Adrenal gland (tissue), 12 donors: ENCODE results near the gene PLEKHG4B. TPM values are rescaled to one million over a fixed set of nuclear protein-coding genes. Genes with fewer than 3 reads are reported as not detected.

Experiments
- DNase-seq, 7 donors: peaks; one replicate each; pipeline ENCODE4 v3.0.0-alpha.2; 2019 to 2020
- H3K27ac ChIP-seq, 5 donors: fragments of 200-600 bp; sonication (generic) in 4 of 5; 1 replicate in 3 of 5; 2 replicates in 2 of 5; pipeline versions ENCODE4 v1.5.1 to v1.8.0; 2016 to 2020; ENCODE audit warnings: mild to moderate bottlenecking in 1 of 5
- H3K27me3 ChIP-seq: fragments of 200-600 bp; 2 replicates; pipeline ENCODE4 v1.8.0; 2021
- H3K36me3 ChIP-seq, 2 donors: fragments of 200-600 bp; replicated peaks in 1 of 2; 1 replicate in 1 of 2; 2 replicates in 1 of 2; pipeline versions ENCODE4 v1.5.1 to v1.8.0; 2018 to 2022
- H3K4me1 ChIP-seq, 2 donors: fragments of 200-600 bp; replicated peaks in 1 of 2; 1 replicate in 1 of 2; 2 replicates in 1 of 2; pipeline versions ENCODE4 v1.5.1 to v1.8.0; 2018 to 2021
- H3K4me3 ChIP-seq, 4 donors: fragments of 200-600 bp; sonication (generic) in 3 of 4; one replicate each; pipeline ENCODE4 v1.5.1; 2016 to 2018
- H3K9me3 ChIP-seq, 3 donors: fragments of 200-600 bp; sonication (generic) in 1 of 3; replicated peaks in 1 of 3; 1 replicate in 2 of 3; 2 replicates in 1 of 3; pipeline versions ENCODE4 v1.5.1 to v1.8.0; 2016 to 2021
- POLR2A ChIP-seq, 2 donors: fragments of 450-650 bp; IDR thresholded peaks; one replicate each; pipeline ENCODE4 v1.6.1; 2017; ENCODE audit warnings: antibody characterized with exemption in 2 of 2, mild to moderate bottlenecking in 2 of 2, moderate library complexity in 1 of 2
- WGBS, 4 donors: extraction: QIAGEN DNeasy Blood & Tissue Kit in 2 of 4; methylation state at CpG; one replicate each; pipeline versions ENCODE4 v1.1.5 to v1.1.7; 2013 to 2017; 5-methylcytosine and 5-hydroxymethylcytosine counted together
- intact Hi-C, 2 donors: fragments of 100-400 bp; cut with DNase I; formaldehyde crosslinking; loops; one replicate each; pipeline versions ENCODE4 v1.14.1 to v1.15.0; 2022 to 2023
- polyA plus RNA-seq, 3 donors: library from polyadenylated mRNA; stranded (reverse); fragments of 200-250 nt in 2 of 3; fragments of 350-450 nt in 1 of 3; fragmentation: Illumina TruSeq in 1 of 3; extraction: RNeasy Lipid Tissue Mini Kit (QIAGEN cat#74804) in 1 of 3; gene quantifications; one replicate each; pipeline ENCODE4 v1.2.3, GENCODE V29; 2013 to 2014
- total RNA-seq, 9 donors: library from RNA; depleted of rRNA in 4 of 9; stranded (reverse); fragments of >200 nt in 4 of 9; fragments of 120-200 nt in 1 of 9; fragmentation: NEBNext Ultra II Directional in 1 of 9; extraction: Animal tissue kit (Norgen Biotek cat#: 25700) in 1 of 9; gene quantifications; one replicate each; pipeline versions ENCODE4 v1.1.0 to v1.2.4, GENCODE V29; 2013 to 2023
- TF ChIP-seq, protein P1 (sequence below), 6 experiments: fragments of 450-650 bp in 4 of 6; fragments of 200-600 bp in 2 of 6; sonication (generic) in 1 of 6; IDR thresholded peaks; 1 replicate in 5 of 6; 2 replicates in 1 of 6; pipeline versions ENCODE4 v1.5.1 to v1.8.0; 2016 to 2021; ENCODE audit warnings: antibody characterized with exemption in 6 of 6, mild to moderate bottlenecking in 2 of 6, moderate library complexity in 1 of 6
- donor health status: healthy with polysubstance abuse.
- donor health status: Bipolar disorder and iron deficiency.
- donor health status: DM: yes; HTN: yes; CAD: no.
- donor health status: DM: no; HTN: no; CAD: no.
- donor health status: DM: no; HTN: no; CAD: no.
- donor health status: DM: yes; HTN: yes; CAD: no.

The PLEKHG4B gene
- total and polyA plus RNA-seq, 12 donors = 0.03 to 3.4 (median 0.12) TPM

DNA sequence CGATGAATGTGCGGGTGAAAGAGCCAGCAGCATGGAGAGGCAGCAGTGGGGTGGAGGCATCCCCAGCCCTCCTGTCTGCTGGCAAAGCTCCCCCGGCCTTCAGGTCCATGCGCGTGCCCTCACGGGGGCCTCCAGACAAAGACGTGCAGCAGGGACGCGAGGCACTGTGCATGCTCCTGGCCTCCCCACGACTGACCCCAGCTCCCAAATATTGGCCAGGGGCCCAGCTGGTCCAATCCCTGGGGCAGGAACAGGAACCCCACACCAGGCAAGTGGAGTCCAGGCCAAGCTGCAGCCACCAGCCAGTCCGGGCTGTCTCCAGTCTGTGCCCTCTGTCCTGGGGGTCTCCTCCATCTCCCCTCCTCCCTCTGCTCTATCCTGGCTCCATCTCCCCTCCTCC lies 65.8 kb downstream of the PLEKHG4B start:
- DNase-seq = peak in 2 of 7 donors; percentile 3 to 4
- WGBS, 4 donors = 82 to 90% (median 86%) methylated on average over 10 to 11 of the region's 11 CpGs
- no peaks in the 10 kb centered on the region for H3K36me3 ChIP-seq
- no peak overlapping the region for H3K27ac ChIP-seq
- TF ChIP-seq POLR2A (IDR thresholded peaks at IDR 0.05) = no peak
- TF ChIP-seq, protein P1, sequence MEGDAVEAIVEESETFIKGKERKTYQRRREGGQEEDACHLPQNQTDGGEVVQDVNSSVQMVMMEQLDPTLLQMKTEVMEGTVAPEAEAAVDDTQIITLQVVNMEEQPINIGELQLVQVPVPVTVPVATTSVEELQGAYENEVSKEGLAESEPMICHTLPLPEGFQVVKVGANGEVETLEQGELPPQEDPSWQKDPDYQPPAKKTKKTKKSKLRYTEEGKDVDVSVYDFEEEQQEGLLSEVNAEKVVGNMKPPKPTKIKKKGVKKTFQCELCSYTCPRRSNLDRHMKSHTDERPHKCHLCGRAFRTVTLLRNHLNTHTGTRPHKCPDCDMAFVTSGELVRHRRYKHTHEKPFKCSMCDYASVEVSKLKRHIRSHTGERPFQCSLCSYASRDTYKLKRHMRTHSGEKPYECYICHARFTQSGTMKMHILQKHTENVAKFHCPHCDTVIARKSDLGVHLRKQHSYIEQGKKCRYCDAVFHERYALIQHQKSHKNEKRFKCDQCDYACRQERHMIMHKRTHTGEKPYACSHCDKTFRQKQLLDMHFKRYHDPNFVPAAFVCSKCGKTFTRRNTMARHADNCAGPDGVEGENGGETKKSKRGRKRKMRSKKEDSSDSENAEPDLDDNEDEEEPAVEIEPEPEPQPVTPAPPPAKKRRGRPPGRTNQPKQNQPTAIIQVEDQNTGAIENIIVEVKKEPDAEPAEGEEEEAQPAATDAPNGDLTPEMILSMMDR (IDR thresholded peaks at IDR 0.05) = no peak
- no peaks in the 10 kb centered on the region for H3K9me3 ChIP-seq
- H3K4me3 ChIP-seq = no peak overlapping the region
- intact Hi-C loops = no loop called here
- H3K27me3 ChIP-seq = no peaks in the 10 kb centered on the region
- H3K4me1 ChIP-seq = no peaks in the 10 kb centered on the region

DNA sequence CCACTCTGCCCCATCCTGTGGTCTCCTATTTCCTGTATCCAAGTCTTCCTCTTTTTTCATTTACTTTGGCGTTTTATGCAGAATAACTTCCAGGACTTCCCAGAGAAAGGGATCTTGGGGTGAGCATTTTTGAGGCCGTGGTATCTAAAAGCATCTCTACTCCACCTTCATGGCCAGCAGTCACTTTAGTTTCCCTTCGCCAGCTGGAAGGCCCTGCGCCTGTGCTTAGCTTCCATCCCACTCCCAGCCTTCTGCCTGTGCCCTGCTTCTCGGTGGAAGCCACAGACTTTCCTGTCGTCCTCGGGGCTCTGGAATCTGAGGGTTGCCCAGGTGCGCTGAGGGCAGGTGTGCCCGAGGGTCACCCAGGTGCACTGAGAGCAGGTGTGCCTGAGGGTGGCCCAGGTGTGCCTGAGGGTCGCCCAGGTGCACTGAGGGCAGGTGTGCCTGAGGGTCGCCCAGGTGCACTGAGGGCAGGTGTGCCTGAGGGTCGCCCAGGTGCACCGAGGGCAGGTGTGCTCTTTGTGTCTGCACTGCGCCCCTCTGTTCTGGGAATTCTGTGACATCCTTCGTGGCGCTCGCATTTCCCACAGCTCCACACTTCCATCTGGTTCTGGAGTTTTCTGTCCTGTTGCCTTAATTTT lies 67.0 kb downstream of the PLEKHG4B start:
- peak in 3 of 7 donors; percentile 3 to 21 (median 7) for DNase-seq
- Histone ChIP-seq H3K4me1 (no peaks in the 10 kb centered on the region), H3K4me3 (no peak overlapping the region), H3K27me3 (no peaks in the 10 kb centered on the region), H3K36me3 (no peaks in the 10 kb centered on the region), H3K9me3 (no peaks in the 10 kb centered on the region), H3K27ac (no peak overlapping the region)
- WGBS, 4 donors = 76 to 78% (median 77%) methylated on average over 10 to 17 of the region's 17 CpGs
- intact Hi-C loops = no loop called here
- TF ChIP-seq, protein P1 (IDR thresholded peaks at IDR 0.05) = no peak
- TF ChIP-seq POLR2A (IDR thresholded peaks at IDR 0.05) = no peak

DNA sequence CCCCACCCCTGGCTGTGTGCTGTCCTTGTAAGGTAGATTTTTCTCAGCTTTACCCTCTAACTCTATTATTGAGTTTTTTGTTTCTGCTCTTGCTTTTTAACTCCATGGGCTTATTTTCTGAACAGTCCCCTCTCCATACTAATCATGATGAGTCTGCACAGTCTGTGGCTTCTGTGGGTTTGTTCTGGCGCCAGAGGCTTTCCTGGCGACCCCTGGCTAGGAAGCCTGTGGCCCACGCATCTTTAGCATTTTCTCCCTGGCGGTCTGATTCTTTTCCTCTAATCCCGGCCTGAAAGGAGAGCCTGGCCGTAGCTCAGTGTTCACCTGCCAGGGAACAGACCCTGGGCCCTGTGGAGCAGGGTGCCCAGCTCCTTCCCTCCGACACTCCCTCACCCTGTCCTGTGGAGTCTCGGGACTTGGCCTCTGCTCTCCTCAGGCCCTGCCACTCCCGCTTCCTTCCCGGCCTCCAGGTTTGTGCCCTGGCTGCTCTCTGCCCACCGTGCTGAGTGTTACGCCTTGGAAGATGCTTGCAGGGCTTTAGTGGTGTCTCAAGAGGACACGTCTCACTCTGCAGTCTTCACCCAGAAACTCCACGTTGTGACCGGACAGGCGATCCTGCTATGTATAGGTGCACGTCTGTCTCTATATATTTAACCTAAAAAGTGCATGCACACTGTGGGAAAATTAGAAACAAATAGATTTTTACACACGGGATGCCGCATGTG lies 67.6 kb downstream of the PLEKHG4B start:
- no peaks in the 10 kb centered on the region for H3K9me3 ChIP-seq
- no peaks in the 10 kb centered on the region for H3K36me3 ChIP-seq
- intact Hi-C loops = no loop called here
- H3K4me1 ChIP-seq = no peaks in the 10 kb centered on the region
- 67 to 72% (median 70%) methylated on average over 19 of the region's 19 CpGs for WGBS, 4 donors
- H3K27ac ChIP-seq = no peak overlapping the region
- TF ChIP-seq, protein P1 (IDR thresholded peaks at IDR 0.05) = no peak
- TF ChIP-seq POLR2A (IDR thresholded peaks at IDR 0.05) = no peak
- H3K27me3 ChIP-seq = no peaks in the 10 kb centered on the region
- peak in 2 of 7 donors; percentile 3 to 6 for DNase-seq
- no peak overlapping the region for H3K4me3 ChIP-seq

DNA sequence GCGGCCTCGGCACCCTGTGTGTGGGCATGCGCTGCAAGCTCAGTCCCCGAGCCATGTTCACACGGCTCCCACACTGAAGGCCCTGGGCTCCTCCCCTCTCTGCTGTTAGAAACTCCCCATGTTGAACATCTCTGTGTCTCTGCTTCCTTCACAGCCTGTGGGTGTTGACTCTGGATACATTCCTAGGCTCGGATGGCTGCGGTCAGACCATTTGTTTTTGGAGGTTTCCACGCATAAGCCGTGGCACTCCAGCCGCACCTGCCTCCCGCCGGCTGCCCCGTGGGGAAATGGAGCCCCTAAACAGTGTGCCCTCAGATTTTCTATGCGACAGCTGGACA lies 68.2 kb downstream of the PLEKHG4B start:
- TF ChIP-seq, protein P1 (IDR thresholded peaks at IDR 0.05) = no peak
- no peak for TF ChIP-seq POLR2A (IDR thresholded peaks at IDR 0.05)
- Histone ChIP-seq H3K9me3 (no peaks in the 10 kb centered on the region), H3K27ac (no peak overlapping the region), H3K4me1 (no peaks in the 10 kb centered on the region), H3K27me3 (no peaks in the 10 kb centered on the region), H3K36me3 (no peaks in the 10 kb centered on the region), H3K4me3 (no peak overlapping the region)
- WGBS, 4 donors = 77 to 87% (median 82%) methylated on average over 14 of the region's 14 CpGs
- intact Hi-C loops = no loop called here
- peak in 2 of 7 donors; percentile 1 to 2 for DNase-seq
